RWPE2 (cell line): Measurements from ENCODE around the gene TPRA1.

Experiments
- ATAC-seq: fragments of 200-7000 bp; cut with Tn5 transposase; 3 replicates; pipeline ENCODE4 v1.9.1; 2021; ENCODE audit warnings: low read depth
- DNase-seq: peaks from one replicate; pipeline ENCODE4 v3.0.0-alpha.2; 2020; ENCODE audit warnings: low spot score
- H3K27ac ChIP-seq: fragments of 450-650 bp; 2 replicates; pipeline ENCODE4 v1.5.1; 2017; ENCODE audit warnings: mild to moderate bottlenecking; ENCODE audit not compliant: poor library complexity, severe bottlenecking
- H3K27me3 ChIP-seq: fragments of 250-450 bp; sonication (Bioruptor Pico); 2 replicates; pipeline ENCODE4 v1.5.1; 2021; ENCODE audit warnings: mild to moderate bottlenecking, moderate library complexity; ENCODE audit not compliant: insufficient read depth, poor library complexity, severe bottlenecking
- H3K36me3 ChIP-seq: fragments of 250-450 bp; sonication (Bioruptor Pico); 2 replicates; pipeline ENCODE4 v1.5.1; 2020; ENCODE audit warnings: low read depth, mild to moderate bottlenecking, moderate library complexity
- H3K4me1 ChIP-seq: fragments of 250-450 bp; sonication (Bioruptor Pico); 2 replicates; pipeline ENCODE4 v1.5.1; 2021; ENCODE audit warnings: mild to moderate bottlenecking, moderate library complexity; ENCODE audit not compliant: insufficient read depth, poor library complexity, severe bottlenecking
- H3K4me3 ChIP-seq: fragments of 250-450 bp; sonication (Bioruptor Pico); 2 replicates; pipeline ENCODE4 v1.5.1; 2021; ENCODE audit warnings: mild to moderate bottlenecking, moderate library complexity; ENCODE audit not compliant: severe bottlenecking
- H3K9me3 ChIP-seq: fragments of 250-450 bp; sonication (Bioruptor Pico); 2 replicates; pipeline ENCODE4 v1.5.1; 2021; ENCODE audit warnings: mild to moderate bottlenecking, moderate library complexity; ENCODE audit not compliant: severe bottlenecking
- CTCF ChIP-seq: fragments of 450-650 bp; IDR thresholded peaks from one replicate; pipeline ENCODE4 v1.5.1; 2017; ENCODE audit warnings: mild to moderate bottlenecking, moderate library complexity; ENCODE audit not compliant: poor library complexity, severe bottlenecking

Gene TPRA1

GRCh38 chr3:127604035-127604434 lies 13.5 kb upstream of the TPRA1 start:
- peaks cover 7% of the 10 kb centered on the region for H3K4me1 ChIP-seq
- H3K36me3 ChIP-seq = peaks cover 90% of the 10 kb centered on the region
- no peak for ATAC-seq

GRCh38 chr3:127600749-127601456 lies 10.4 kb upstream of the TPRA1 start:
- peaks cover 7% of the 10 kb centered on the region for H3K4me1 ChIP-seq
- no peak for DNase-seq
- no peaks in the 10 kb centered on the region for H3K9me3 ChIP-seq
- H3K4me3 ChIP-seq = no peak overlapping the region
- no peak overlapping the region for H3K27ac ChIP-seq
- no peak for TF ChIP-seq CTCF
- H3K36me3 ChIP-seq = peaks cover 59% of the 10 kb centered on the region
- ATAC-seq = no peak
- no peaks in the 10 kb centered on the region for H3K27me3 ChIP-seq

More at GRCh38 chr3:127604035-127604434, 13.5 kb upstream of the TPRA1 start:
- no peak for DNase-seq
- H3K4me3 ChIP-seq = no peak overlapping the region
- no peaks in the 10 kb centered on the region for H3K9me3 ChIP-seq
- no peak for TF ChIP-seq CTCF
- no peaks in the 10 kb centered on the region for H3K27me3 ChIP-seq
- H3K27ac ChIP-seq = no peak overlapping the region

- no peak for TF ChIP-seq CTCF
- H3K4me3 ChIP-seq = peak overlapping the region; percentile 55
- peaks cover 44% of the 10 kb centered on the region for H3K36me3 ChIP-seq
- H3K27me3 ChIP-seq = no peaks in the 10 kb centered on the region
- H3K4me1 ChIP-seq = peaks cover 7% of the 10 kb centered on the region
- no peaks in the 10 kb centered on the region for H3K9me3 ChIP-seq
- peak overlapping the region; percentile 46 for H3K27ac ChIP-seq
- no peak for DNase-seq
- ATAC-seq = no peak
Observed at GRCh38 chr3:127598841-127599570, 8.5 kb upstream of the TPRA1 start.

GRCh38 chr3:127597020-127597771 lies 6.7 kb upstream of the TPRA1 start:
- TF ChIP-seq CTCF = no peak
- no peaks in the 10 kb centered on the region for H3K27me3 ChIP-seq
- H3K9me3 ChIP-seq = no peaks in the 10 kb centered on the region
- DNase-seq = no peak
- peaks cover 7% of the 10 kb centered on the region for H3K4me1 ChIP-seq
- no peak overlapping the region for H3K27ac ChIP-seq
- no peak for ATAC-seq
- H3K4me3 ChIP-seq = no peak overlapping the region
- peaks cover 31% of the 10 kb centered on the region for H3K36me3 ChIP-seq
